ENCODE measurements around the gene KCNMA1.

Gene KCNMA1

DNA sequence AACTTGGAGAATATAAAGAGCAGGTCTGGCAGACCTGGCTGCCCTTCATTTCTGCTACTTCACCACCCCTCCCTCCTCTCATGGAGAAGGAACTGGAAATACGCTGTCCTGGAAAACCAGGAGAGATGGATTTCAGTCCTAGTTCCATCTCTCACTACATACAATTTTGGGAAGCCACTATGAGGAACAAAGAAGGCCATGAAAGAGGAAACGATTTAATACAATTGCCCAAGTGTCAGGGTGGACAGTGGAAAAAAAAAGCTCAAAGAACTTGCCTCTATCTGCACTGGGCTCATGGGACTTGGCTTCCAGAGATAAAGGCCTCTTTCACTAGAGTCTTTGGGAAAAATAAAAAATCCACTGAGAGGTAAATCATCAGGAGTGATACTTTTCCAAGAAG, 561.7 kb downstream of the KCNMA1 start:
- no peak for DNase-seq (ENCODE audit: low read depth)

DNA sequence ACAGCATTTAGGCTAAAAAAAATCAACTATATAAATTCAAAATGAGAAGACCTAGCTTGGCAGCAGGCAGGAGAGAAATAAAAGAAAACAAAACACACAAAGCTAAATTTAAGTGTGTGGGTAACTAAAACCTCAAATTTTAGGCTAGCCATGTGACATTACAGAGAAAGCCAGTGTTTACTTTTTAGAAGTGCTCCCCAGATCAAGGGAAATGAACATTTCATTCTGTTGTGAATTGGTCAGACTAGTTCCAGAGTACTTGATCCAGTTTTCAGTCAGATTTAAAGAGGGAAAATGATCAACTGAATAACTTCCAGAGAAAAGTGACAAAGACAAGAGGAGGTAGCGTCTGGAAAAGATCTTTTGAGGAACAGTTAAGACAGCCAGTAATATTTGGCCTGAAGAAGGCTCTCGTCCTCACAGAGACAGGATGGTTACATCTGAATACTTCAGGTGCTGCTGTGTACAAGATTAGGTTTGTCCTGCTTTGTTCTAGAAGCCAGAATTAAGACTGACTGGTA, 563.4 kb downstream of the KCNMA1 start:
- no peak for DNase-seq (ENCODE audit: low read depth)

DNA sequence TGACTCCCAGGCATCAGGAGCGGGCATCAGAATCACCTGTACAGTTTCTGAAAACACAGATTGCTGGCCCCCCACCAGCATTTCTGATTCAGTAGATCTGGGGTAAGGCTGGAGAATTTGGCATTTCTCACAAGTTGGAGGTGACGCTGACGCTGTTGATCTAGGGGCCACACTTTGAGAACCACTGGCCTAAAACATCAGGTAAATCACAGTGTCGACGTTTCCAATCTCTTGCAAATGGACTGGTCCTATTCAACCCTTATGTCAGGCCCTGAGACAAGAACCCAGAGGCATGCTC, 564.0 kb downstream of the KCNMA1 start:
- DNase-seq (ENCODE audit: low read depth): no peak

DNA sequence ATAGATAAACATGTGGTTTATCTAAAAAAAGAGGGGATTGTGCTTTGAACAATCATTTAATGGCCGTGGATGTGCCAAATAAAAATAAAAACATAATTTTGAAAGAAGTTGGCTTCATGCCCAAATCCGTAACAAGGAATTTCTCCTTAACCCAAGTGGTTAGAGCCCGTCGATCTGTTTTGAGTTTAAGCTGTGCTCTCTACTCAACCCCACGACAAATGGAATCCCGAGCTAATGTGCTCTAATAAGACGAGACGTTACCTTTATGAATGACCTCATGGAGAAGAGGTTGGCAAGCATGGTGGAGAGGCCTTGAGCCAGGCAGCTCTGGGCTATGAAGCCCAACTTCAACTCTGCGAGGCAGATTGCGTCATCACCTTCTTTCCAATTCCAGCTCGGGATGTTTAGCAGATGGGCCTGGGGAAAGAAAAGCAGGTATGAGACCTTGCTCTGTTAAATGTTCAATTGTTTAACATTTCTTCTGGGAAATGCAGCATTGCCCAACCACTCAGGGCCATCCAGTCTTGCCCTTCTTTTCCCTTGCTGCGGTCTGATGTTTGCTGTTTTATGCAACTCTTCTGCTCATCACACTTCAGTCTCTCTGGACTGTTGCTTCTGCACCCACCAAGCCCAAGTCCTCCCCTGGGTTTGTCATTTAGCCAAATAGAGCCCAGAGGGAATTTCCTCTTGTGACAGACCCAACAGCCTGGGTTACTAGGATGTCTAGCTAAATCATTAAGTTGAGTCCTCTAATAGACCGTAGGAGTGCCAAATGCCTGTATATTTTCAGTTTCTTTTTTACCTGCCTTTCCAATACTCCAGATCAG, 564.6 kb downstream of the KCNMA1 start:
- no peak for DNase-seq (ENCODE audit: low read depth)

DNA sequence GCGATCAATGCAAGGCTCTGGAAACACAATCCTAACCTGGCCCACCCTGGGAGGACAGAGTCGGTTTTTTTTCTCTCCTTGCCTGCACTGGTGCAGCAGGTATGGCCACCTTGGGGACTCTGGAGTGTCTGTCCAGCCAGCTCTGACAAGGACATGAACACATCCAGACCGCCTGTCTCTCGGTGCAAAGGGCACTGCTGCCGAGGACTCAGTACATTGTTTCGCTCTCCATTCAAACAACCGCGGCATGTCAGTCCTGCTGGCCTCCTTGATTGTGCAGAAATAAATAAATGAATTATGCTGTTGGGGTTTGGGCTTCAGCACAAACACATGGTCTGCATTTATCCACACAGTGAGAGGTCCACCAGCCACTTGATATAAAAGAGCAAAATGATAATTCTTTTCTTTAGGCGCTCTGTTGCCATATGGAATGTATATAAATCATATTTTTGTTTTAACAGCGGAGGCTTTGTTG, 565.2 kb downstream of the KCNMA1 start:
- DNase-seq (ENCODE audit: low read depth): no peak

DNA sequence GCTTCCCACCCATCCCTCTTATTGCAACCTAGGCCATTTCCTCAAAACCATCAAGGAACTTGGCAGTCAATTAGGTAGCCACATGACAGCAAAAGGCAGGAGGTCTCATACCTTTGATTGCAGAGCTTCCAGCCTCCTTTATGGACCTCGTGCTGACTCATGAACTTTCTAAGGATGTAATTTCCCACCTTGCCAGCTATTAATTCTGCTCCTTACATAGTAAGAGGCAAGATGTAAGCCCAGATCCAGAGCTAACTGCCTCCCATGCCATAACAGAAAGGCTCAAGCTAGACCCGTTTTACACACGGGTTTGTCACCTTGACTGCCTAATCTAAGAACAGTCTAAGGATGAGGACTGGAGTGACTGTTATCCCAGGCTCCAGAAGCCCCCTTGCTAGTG, 565.7 kb downstream of the KCNMA1 start:
- no peak for DNase-seq (ENCODE audit: low read depth)

DNA sequence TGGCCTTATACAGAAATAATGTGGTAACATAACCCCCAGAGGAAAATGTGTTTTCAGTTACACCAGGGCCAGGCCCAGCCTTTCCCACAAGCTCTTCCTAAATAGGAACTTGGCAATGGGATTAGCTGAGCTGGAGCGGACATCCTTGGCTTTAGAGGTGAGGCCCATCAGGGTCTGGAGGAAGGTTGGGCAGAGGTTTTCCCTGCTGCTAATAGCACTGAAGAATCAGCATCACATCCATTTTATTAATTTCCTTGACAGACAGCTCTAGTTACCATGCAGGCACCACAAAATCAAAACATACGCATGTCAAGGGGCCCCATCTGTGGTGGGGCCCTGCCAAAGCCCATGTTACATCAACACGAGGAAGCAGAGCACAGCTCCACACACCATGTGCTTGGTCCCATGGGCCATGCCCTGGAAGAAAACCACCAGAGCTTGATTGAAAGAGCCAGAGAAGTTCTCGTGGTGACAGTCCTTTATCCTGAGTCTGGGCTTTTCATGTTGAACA, 566.6 kb downstream of the KCNMA1 start:
- no peak for DNase-seq (ENCODE audit: low read depth)

DNA sequence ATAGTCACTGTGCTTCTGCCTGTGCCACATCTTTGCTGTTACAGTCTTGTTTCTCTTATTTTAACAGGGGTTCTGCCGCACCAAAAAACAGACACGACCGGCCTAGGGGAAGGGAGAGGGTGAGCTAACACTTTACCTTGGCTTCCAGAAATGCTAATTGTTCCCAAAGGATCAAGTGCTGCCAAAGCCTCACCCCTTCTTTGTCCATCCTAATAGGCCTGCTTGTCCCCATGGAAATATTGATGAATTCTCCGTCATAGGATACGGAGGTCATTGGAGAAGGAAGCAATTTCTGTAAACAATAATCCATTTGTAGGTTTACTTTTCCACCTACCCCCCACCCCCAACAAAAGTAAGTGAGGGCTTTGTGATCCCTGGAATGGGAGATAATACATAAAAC, 567.3 kb downstream of the KCNMA1 start:
- no peak for DNase-seq (ENCODE audit: low read depth)

DNA sequence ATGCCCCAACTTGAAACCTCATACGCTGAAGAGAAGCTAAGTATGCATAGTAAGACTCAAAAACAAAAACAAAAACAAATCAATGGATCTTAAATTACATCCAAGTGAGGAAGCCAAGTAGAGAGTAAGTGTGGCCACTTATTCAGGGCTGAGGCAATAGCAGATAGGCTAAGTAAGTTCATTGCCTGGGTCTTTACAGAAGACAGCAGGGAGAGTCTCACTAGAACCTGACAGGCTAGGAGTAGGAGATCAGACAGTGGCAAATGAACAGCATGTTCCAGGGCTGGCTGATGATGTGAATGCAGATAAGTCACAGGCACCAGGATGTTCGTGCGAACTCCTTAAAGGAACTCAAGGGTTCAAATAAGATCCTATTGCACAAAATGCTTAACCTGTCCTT, 568.6 kb downstream of the KCNMA1 start:
- no peak for DNase-seq (ENCODE audit: low read depth)

DNA sequence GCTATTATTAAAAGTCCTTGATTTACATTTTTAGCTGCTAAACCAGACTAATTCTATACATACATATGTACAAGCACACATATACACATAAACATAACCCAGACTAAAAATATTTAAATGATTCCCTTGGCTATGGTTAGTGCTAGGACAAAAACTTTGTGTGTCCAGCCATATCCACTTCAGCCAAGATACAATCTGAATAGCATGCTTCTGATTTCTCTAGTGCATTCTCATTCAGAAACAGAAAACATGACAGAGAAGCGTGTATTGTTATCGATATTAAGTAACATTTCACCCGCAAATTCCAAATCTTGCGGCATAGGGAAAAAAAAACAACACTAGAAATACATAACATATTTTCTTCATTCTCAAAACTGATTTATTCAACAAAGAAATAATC, 569.3 kb downstream of the KCNMA1 start:
- DNase-seq (ENCODE audit: low read depth): no peak

DNA sequence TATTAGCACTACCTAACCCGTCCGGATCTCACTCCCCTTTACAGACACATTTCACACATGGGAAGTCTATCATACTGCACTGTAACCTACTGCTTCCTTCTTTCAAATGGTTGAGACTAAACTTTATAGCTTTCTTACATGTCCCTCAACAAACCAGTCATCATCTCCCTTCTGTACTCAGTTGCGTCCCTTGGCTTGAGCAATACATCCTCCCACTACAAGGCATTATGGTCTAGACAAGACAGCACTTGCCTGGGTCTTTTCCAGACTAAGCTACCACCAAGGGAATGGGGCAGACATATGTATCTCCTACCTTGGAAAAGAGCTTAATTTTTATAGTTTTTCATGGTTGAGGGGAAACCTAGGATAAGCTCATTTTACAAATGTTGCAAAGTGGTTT, 575.2 kb downstream of the KCNMA1 start:
- no peak for DNase-seq (ENCODE audit: low read depth)

DNA sequence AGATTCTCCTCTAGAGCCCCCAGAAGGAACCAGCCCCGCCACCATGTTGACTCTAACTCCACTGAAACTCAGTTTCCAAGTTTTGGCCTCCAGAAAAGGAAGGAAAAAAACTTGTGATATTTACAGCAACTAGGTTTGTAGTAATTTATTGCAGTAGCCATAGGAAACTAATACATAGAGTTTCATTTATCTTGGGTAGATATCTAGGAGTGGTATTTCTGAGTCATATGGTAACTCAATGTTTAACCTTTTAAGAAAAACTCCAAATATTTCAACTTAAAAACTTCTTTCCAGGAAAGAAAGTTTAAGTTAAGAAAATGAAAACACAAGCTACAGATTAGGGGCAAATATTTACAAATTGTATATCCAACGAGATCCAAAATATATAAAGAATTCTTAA, 576.7 kb downstream of the KCNMA1 start:
- no peak for DNase-seq (ENCODE audit: low read depth)

DNA sequence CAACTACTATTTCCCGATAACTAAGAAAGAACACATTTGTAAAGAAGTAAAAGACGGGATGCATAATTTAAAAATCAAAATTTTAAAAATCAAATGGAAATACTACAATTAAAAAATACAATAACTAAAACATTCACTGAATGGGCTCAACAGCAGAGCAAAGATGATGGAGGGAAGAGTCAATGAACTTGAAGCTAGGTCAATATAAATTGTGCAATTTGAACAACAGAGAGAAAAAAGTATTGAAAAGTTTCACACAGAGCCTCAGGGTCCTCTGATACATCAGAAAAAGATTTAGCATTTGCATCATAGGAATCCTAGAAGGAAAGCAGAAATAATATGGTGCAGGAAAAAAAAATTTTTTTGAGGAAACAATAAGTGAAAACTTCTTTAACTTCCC, 581.0 kb downstream of the KCNMA1 start:
- DNase-seq (ENCODE audit: low read depth): no peak

DNA sequence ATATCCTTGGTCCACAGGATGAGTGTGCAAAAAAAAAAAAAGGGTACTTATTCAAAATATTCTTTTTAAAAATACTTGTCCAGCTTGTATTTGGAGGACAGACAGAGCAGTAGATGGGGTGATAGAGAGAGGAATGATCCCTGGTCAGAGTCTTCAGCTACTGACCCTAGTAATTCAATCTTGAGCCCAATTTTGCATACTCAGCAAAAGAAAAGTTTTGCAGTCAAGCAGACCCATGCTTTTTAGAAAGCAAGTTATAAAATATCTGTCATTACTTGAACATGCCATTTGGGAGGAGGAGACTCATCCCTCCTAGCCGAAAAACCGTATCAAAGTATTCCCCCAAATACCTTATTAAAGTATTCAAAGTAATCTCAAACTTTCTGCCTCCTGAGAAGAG, 585.0 kb downstream of the KCNMA1 start:
- no peak for DNase-seq (ENCODE audit: low read depth)

DNA sequence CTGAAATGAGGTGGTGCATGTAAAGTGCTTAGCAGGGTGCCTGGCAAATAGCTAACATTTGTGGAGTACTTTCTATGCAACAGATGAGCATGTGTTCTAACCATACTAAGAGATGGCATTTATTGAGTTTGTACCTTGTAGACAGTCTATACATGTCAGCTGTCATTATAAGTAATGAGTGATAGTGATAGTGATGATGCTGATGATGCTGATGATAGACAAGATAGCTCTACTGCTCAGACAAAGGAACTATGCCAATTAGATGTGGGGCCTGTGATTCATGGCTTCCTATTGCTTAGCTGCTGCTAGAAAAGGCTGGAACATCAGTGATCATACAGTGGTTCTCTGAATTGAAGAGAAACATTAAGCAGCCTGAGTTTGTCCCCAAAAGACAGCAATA, 585.8 kb downstream of the KCNMA1 start:
- no peak for DNase-seq (ENCODE audit: low read depth)

DNA sequence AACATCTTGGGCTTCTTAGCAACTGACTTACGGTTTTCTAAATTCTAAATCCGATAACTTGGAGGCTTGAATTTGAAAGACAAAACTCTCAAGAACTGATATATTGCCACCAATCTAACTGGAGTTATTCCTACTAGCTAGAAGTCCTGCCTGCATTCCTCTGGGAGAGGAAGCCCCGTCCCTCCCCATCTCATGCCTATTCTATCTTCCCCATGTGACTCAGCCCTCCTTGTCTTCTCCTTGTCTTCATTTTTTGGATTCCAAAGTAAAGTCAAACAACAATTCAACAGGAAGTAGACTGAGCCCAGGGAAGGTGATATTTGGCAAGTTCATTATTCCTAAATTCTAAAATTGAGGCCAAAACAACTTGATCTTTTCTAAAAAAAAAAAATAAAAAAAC, 587.7 kb downstream of the KCNMA1 start:
- DNase-seq (ENCODE audit: low read depth): no peak

DNA sequence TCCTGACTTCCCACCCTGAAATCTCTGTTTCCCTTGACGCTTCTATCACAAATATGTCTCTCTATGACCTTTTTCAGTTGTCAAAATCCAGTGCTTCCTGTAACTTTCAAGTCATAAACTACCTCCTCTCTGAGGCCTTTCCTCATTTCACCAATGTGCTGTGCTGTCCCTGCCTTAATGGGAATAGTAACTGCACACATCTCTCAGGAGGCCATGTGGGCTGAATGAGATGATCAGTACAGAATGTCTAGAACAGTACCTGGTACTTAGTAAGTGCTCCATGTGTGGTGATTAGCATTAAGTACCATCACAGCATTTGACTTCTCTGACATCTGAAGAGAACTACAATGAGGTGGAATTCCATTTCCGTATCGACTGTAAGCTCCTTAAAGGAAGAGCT, 588.5 kb downstream of the KCNMA1 start:
- no peak for DNase-seq (ENCODE audit: low read depth)

DNA sequence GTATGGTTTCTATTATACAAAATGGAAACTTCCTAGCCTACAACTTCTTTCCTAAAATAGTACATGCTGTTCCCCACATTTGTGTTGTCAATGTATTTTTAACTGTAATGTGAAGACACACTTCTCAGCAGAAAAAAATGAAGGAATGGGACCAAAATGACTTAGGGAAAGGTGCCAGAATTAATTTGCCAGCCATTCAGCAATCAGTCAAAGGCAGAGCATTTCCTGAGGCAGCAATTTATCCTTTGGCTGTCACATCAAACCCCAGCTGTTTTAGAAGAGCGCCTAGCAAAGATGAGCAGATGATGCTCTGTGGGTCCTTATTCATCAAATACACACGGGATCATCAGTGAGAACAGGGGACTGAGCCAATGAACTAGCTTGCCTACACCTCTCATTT, 592.5 kb downstream of the KCNMA1 start:
- DNase-seq (ENCODE audit: low read depth): no peak

DNA sequence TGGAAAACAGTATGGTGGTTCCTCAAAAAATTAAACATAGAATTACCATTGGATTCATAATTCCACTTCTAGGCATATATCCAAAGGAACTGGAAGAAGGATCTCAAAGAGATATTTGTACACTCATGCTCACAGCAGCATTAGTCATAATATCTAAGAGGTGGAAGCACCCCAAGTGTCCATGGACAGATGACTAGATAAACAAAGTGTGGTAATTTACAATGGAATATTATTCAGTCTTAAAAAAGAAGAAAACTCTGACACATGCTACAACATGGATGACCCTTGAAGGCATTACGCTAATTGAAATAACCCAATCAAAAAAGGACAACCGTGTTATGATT, 594.2 kb downstream of the KCNMA1 start:
- no peak for DNase-seq (ENCODE audit: low read depth)

DNA sequence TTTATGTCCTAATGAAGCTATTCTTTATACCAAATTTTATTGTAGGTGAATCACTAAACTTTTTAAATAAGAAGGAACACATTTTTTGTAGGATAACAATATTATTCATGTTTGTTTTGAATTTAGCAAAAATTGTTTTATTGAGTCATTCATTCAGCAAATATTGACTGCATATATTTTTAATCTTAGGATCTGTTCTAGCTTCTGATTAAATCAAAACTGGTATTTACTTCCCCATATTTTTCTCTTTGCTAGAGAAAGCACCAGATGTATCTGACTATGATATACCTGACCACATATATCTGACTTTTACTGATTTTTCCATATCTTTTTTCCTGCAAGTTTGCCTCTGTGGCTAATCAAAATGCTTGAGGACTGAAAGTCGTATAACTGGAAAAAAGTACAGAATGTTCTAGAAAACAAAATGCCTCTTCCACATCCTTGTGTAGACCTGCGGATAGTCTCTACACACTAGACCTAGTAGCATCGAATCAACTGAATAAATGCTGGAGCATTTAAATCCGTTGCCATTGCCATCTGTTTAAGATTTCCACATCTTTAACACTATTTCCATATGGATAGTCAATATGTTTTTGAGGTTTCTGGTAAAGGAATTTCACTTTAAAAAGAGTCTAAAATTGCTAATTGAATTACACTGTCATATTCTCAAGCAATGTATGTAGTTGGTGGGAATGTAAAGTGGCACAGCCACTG, 594.7 kb downstream of the KCNMA1 start:
- DNase-seq (ENCODE audit: low read depth): no peak

DNA sequence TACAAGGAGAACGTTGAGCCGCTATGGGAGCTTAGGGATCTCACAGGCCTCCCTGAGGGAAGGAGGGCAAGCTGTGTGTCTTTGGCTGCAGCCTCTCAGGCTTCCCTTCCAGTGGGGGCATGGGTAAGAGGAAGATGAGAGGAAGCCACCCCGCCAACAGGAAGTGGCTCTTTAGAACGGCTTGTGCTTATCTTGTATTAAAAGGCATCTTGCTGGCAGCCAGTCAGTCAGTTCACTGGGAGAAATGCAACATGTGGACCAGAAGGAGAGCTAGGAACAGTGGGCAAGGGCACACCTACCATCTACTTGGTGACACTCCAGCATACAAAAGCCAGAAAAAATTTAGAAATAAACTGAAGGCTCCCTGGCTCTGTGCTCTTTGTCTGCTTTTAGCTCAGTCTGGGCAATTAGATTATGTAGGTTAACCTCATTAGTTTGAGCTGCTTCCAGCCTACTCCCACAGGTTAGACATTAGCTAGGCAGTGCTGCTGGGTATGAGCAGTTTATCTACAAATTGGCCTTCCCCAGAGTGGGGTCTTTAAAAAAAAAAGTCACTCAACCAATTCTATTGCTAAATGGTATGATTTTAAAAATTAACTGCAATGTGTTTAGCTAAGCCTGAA, 595.9 kb downstream of the KCNMA1 start:
- DNase-seq (ENCODE audit: low read depth): no peak

DNA sequence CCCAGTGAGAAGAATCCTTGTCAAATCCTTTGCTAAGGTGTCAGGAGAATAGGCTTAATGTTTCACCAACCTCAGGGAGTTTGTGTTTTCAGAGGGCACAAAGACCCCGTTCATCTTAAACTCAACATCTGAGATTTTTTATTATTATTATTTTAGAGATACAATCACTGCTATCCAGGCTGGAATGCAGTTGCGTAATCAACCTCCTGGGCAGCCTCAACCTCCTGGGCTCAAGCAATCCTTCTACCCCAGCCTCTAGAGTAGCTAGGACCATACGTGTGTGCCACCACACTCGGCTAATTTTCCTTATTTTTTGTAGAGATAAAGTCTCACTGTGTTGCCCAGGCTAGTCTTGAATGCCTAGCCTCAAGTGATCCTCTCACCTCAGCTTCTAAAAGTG, 599.2 kb downstream of the KCNMA1 start:
- no peak for DNase-seq (ENCODE audit: low read depth)

Measured in activated T-cell treated with anti-CD3 and anti-CD28 coated beads for 48 hours (primary cell).